Measurements from ENCODE around the gene CCDC7.
A peak's percentile ranks its signal among the peaks of the same experiment; 100 is the strongest.
"Not testable (repeated sequence)": the region's sequence is repeated elsewhere in the genome, so short reads cannot be mapped to it uniquely, and the experiment has no call there.

The CCDC7 gene

GRCh38 chr10:32540691-32541470 is 94.9 kb downstream of the CCDC7 start:
- H3K27ac Mint-ChIP-seq = no peak overlapping the region
- no peak for ATAC-seq (replicated peaks)
- H3K36me3 Mint-ChIP-seq (ENCODE audit: insufficient read depth) = peaks cover 4% of the 10 kb centered on the region
- H3K27me3 Mint-ChIP-seq = no peaks in the 10 kb centered on the region
- DNase-seq = no peak
- no peaks in the 10 kb centered on the region for H3K9me3 Mint-ChIP-seq
- no peak overlapping the region for H3K4me3 Mint-ChIP-seq
- peaks cover 0 to 8% of the 10 kb centered on the region in 2 donors for H3K4me1 Mint-ChIP-seq (ENCODE audit: low read depth in 2 of 2)

- H3K27me3 Mint-ChIP-seq = no peaks in the 10 kb centered on the region
- peaks cover 0 to 6% of the 10 kb centered on the region in 2 donors for H3K4me1 Mint-ChIP-seq (ENCODE audit: low read depth in 2 of 2)
- H3K36me3 Mint-ChIP-seq (ENCODE audit: insufficient read depth) = no peaks in the 10 kb centered on the region
- ATAC-seq (replicated peaks) (no peak), DNase-seq (no peak)
- H3K4me3 Mint-ChIP-seq = no peak overlapping the region
- H3K27ac Mint-ChIP-seq = no peak overlapping the region
- peaks cover 4 to 16% of the 10 kb centered on the region in 2 donors for H3K9me3 Mint-ChIP-seq
These were observed 102.3 kb downstream of the CCDC7 start for GRCh38 chr10:32548208-32548607.

DNA sequence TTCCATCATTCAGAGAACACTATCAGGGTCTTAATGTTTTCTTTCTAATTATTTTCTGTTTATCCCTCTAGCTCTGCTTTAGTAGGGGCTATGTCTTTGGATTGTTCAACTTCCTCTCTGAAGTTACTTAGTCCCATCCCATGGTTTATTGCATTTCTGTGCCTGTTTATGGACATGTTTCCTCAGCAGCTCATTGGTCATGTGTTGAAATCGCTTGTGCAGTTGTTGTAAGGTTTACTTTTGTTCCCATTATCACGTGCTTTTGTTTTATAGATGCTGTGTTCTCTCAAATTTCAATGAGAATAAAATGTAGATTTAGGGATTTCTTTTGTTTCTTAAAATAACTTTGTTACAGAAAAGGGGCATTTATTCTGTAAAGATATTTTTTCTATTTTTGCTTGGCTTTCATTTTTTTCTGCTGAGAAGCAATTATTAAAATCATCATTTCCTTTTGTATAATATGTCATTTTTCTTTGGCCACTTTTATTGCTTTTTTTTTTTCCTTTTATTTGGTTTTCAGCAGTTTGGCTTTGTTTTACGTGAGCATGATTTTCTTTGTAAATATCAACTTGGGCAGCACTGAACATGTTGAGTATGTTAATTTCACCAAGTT is 110.9 kb downstream of the CCDC7 start:
- Mint-ChIP-seq H3K4me1 (ENCODE audit: low read depth in 2 of 2) (peaks cover 3 to 6% of the 10 kb centered on the region in 2 donors), H3K27me3 (no peaks in the 10 kb centered on the region), H3K27ac (no peak overlapping the region), H3K4me3 (no peak overlapping the region), H3K36me3 (ENCODE audit: insufficient read depth) (no peaks in the 10 kb centered on the region), H3K9me3 (peaks cover 0 to 3% of the 10 kb centered on the region in 2 donors)
- DNase-seq = no peak
- ATAC-seq (replicated peaks) = no peak

GRCh38 chr10:32562695-32563094 is 116.8 kb downstream of the CCDC7 start:
- ATAC-seq (replicated peaks); H3K4me3 Mint-ChIP-seq; H3K4me1 Mint-ChIP-seq (ENCODE audit: low read depth in 2 of 2); H3K27me3 Mint-ChIP-seq; H3K27ac Mint-ChIP-seq; H3K9me3 Mint-ChIP-seq; DNase-seq; H3K36me3 Mint-ChIP-seq (ENCODE audit: insufficient read depth): not testable (repeated sequence)

- Mint-ChIP-seq H3K27ac (no peak overlapping the region), H3K9me3 (no peaks in the 10 kb centered on the region), H3K4me3 (no peak overlapping the region), H3K4me1 (ENCODE audit: low read depth in 2 of 2) (no peaks in the 10 kb centered on the region), H3K27me3 (no peaks in the 10 kb centered on the region), H3K36me3 (ENCODE audit: insufficient read depth) (no peaks in the 10 kb centered on the region)
- DNase-seq (no peak), ATAC-seq (replicated peaks) (no peak)
These were observed 131.5 kb downstream of the CCDC7 start for GRCh38 chr10:32577448-32577847.

DNA sequence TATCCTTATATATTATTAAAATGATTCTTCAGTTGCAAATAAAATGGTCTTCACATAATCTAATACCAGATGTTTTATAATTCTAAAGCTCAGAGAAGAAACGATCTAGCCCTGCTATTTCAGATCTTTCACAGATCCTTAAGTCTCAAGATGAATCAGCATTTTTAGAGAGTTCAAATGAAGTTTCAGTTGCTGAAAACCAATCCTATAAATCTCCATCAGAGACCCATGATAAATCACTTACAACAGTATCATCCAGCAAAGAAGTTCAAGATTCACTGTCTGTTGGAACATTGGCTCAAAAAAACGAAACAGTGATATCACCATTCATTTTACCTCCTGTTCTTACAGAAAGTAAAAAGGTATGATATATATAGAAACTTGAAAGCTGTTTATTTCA is 137.0 kb downstream of the CCDC7 start:
- Mint-ChIP-seq H3K4me3 (no peak overlapping the region), H3K27ac (no peak overlapping the region), H3K27me3 (no peaks in the 10 kb centered on the region), H3K9me3 (peaks cover 0 to 3% of the 10 kb centered on the region in 2 donors), H3K4me1 (ENCODE audit: low read depth in 2 of 2) (no peaks in the 10 kb centered on the region), H3K36me3 (ENCODE audit: insufficient read depth) (peaks cover 3% of the 10 kb centered on the region)
- ATAC-seq (replicated peaks) (no peak), DNase-seq (no peak)

GRCh38 chr10:32598022-32598421 is 152.1 kb downstream of the CCDC7 start:
- not testable (repeated sequence) for H3K4me1 Mint-ChIP-seq (ENCODE audit: low read depth in 2 of 2); ATAC-seq (replicated peaks); H3K27ac Mint-ChIP-seq; H3K27me3 Mint-ChIP-seq; H3K4me3 Mint-ChIP-seq; DNase-seq; H3K9me3 Mint-ChIP-seq; H3K36me3 Mint-ChIP-seq (ENCODE audit: insufficient read depth)

DNA sequence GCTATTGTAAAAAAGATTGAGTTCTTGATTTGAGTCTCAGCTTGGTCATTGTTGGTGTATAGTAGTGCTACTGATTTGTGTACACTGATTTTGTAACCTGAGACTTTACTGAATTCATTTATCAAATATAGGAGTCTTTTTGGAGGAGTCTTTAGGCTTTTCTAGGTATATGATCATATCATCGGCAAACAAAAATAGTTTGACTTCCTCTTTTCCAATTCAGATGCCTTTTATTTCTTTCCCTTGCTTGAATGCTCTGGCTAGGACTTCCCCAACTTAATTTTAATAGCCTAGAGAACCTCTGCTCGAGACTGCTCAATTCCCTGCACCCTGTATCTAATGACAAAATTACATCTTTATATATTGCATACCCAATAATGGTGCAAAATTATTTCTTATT is 154.4 kb downstream of the CCDC7 start:
- H3K9me3 Mint-ChIP-seq = peaks cover 5 to 7% of the 10 kb centered on the region in 2 donors
- H3K27ac Mint-ChIP-seq = no peak overlapping the region
- H3K4me3 Mint-ChIP-seq = no peak overlapping the region
- H3K4me1 Mint-ChIP-seq (ENCODE audit: low read depth in 2 of 2) = peaks cover 0 to 3% of the 10 kb centered on the region in 2 donors
- ATAC-seq (replicated peaks) = no peak
- no peaks in the 10 kb centered on the region for H3K36me3 Mint-ChIP-seq (ENCODE audit: insufficient read depth)
- no peak for DNase-seq
- no peaks in the 10 kb centered on the region for H3K27me3 Mint-ChIP-seq

GRCh38 chr10:32601562-32601961 is 155.6 kb downstream of the CCDC7 start:
- not testable (repeated sequence) for H3K36me3 Mint-ChIP-seq (ENCODE audit: insufficient read depth); H3K27me3 Mint-ChIP-seq; ATAC-seq (replicated peaks); H3K27ac Mint-ChIP-seq; DNase-seq; H3K4me3 Mint-ChIP-seq; H3K9me3 Mint-ChIP-seq; H3K4me1 Mint-ChIP-seq (ENCODE audit: low read depth in 2 of 2)

DNA sequence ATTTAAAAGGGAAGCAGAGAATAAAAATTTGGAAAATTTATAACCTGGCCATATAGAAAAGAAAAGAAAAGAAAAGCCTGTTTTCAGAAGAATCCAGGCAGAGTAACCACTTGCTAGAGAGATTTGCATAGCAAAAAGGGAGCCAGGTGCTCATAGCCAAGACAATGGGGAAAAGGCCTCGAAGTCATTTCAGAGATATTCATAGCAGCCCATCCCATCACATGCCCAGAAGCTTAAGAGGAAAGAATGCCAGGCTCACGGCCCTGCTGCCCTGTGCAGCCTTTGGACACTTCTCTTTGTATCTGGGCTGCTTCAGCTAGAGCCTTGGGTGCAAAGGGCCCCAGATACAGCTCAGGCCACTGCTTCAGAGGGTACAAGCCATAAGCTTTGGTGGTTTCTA is 159.8 kb downstream of the CCDC7 start:
- Mint-ChIP-seq H3K27ac (peak overlapping the region in 1 of 2 donors; percentile 42), H3K9me3 (peaks cover 0 to 6% of the 10 kb centered on the region in 2 donors), H3K4me3 (no peak overlapping the region), H3K4me1 (ENCODE audit: low read depth in 2 of 2) (peaks cover 0 to 2% of the 10 kb centered on the region in 2 donors), H3K27me3 (no peaks in the 10 kb centered on the region), H3K36me3 (ENCODE audit: insufficient read depth) (no peaks in the 10 kb centered on the region)
- DNase-seq (no peak), ATAC-seq (replicated peaks) (no peak)

- not testable (repeated sequence) for H3K4me3 Mint-ChIP-seq; DNase-seq; H3K27ac Mint-ChIP-seq; H3K36me3 Mint-ChIP-seq (ENCODE audit: insufficient read depth); H3K4me1 Mint-ChIP-seq (ENCODE audit: low read depth in 2 of 2); H3K27me3 Mint-ChIP-seq; ATAC-seq (replicated peaks)
- peaks cover 6 to 17% of the 10 kb centered on the region in 2 donors for H3K9me3 Mint-ChIP-seq
These were observed 164.6 kb downstream of the CCDC7 start for GRCh38 chr10:32610543-32610942.

DNA sequence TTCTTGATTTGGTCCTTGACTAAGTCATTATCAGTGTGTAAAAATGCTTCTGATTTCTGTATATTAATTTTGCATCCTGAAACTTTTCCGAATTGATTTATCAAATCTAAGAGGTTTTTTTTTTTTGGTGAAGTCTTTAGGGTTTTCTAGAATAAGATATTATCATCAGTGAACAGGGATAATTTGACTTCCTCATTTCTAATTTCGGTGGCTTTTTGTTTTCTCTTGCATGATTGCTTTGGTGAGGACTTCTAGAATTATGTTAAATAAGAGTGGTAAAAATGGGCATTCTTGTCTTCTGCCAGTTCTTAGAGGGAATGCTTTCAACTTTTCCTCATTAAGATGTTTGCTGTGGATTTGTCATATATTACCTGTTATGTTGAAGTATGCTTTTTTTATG is 170.5 kb downstream of the CCDC7 start:
- DNase-seq (no peak), ATAC-seq (replicated peaks) (no peak)
- Mint-ChIP-seq H3K4me3 (no peak overlapping the region), H3K27me3 (no peaks in the 10 kb centered on the region), H3K36me3 (ENCODE audit: insufficient read depth) (no peaks in the 10 kb centered on the region), H3K27ac (no peak overlapping the region), H3K4me1 (ENCODE audit: low read depth in 2 of 2) (peaks cover 0 to 3% of the 10 kb centered on the region in 2 donors), H3K9me3 (peaks cover 3 to 17% of the 10 kb centered on the region in 2 donors)

- Mint-ChIP-seq H3K4me3 (no peak overlapping the region), H3K27me3 (no peaks in the 10 kb centered on the region), H3K27ac (no peak overlapping the region), H3K36me3 (ENCODE audit: insufficient read depth) (no peaks in the 10 kb centered on the region), H3K4me1 (ENCODE audit: low read depth in 2 of 2) (peaks cover 0 to 3% of the 10 kb centered on the region in 2 donors), H3K9me3 (peaks cover 3 to 10% of the 10 kb centered on the region in 2 donors)
- DNase-seq (no peak), ATAC-seq (replicated peaks) (no peak)
These were observed 172.5 kb downstream of the CCDC7 start for GRCh38 chr10:32618482-32618881.

DNA sequence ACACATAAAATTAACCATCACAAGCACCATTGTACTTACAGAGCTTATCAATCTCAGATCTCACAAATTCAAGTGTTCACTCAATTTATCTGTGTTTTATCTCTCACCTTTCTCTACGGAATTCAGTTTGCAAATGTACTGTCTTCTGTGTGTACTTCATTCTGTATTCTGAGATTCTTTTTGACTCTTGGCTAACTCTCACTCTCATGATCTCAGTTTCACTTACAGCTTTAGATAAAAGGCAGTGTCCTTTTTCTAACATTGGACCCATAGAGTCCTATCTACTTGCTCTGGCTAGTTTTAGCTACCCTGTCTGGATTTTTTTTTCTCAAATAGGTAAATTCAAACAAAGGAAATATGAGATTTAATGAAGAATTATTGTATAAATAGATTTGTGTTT is 176.0 kb downstream of the CCDC7 start:
- ATAC-seq (replicated peaks) (no peak), DNase-seq (no peak)
- Mint-ChIP-seq H3K27me3 (no peaks in the 10 kb centered on the region), H3K36me3 (ENCODE audit: insufficient read depth) (peaks cover 3% of the 10 kb centered on the region), H3K4me1 (ENCODE audit: low read depth in 2 of 2) (no peaks in the 10 kb centered on the region), H3K27ac (peak overlapping the region in 1 of 2 donors; percentile 20), H3K9me3 (no peaks in the 10 kb centered on the region), H3K4me3 (no peak overlapping the region)
